SU-DHL-6 (cell line): ENCODE measurements around the gene SDK2.

Source experiments
- H2AFZ ChIP-seq: fragments of 200-600 bp; sonication (generic); 2 replicates; pipeline ENCODE4 v1.6.1; 2014; ENCODE audit warnings: low read depth, mild to moderate bottlenecking, moderate library complexity, mixed read lengths, antibody characterized with exemption, low read length; ENCODE audit not compliant: severe bottlenecking
- H3F3A ChIP-seq: fragments of 200-600 bp; shearing (Covaris generic); 2 replicates; pipeline ENCODE4 v1.6.0; 2016; ENCODE audit warnings: antibody characterized with exemption, mild to moderate bottlenecking; ENCODE audit not compliant: insufficient read depth
- H3K27ac ChIP-seq: fragments of 200-600 bp; sonication (generic); 2 replicates; pipeline ENCODE4 v1.5.1; 2016; ENCODE audit warnings: low read depth, mild to moderate bottlenecking, low read length, moderate library complexity, mixed read lengths
- H3K27me3 ChIP-seq: fragments of 200-600 bp; sonication (generic), shearing (Covaris generic); 2 replicates; pipeline ENCODE4 v1.6.0; 2014; ENCODE audit warnings: mild to moderate bottlenecking, low read length
- H3K36me3 ChIP-seq: fragments of 200-600 bp; sonication (generic); 2 replicates; pipeline ENCODE4 v1.6.1; 2014; ENCODE audit warnings: mild to moderate bottlenecking, low read length, mixed read lengths
- H3K4me2 ChIP-seq: fragments of 300-600, 200-600 bp; shearing (Covaris generic), sonication (generic); 2 replicates; pipeline ENCODE4 v1.6.0; 2014; ENCODE audit warnings: low read length, low read depth, mild to moderate bottlenecking; ENCODE audit not compliant: poor library complexity, severe bottlenecking
- H3K4me3 ChIP-seq: fragments of 200-600 bp; sonication (generic); 2 replicates; pipeline ENCODE4 v1.5.1; 2014; ENCODE audit warnings: antibody characterized with exemption, low read length, mild to moderate bottlenecking, mixed read lengths; ENCODE audit not compliant: insufficient read depth, poor library complexity, severe bottlenecking
- H3K79me2 ChIP-seq: fragments of 200-600 bp; sonication (generic); 2 replicates; pipeline ENCODE4 v1.6.1; 2014; ENCODE audit warnings: mild to moderate bottlenecking, low read length, moderate library complexity; ENCODE audit not compliant: insufficient read depth
- H3K9ac ChIP-seq: fragments of 200-600 bp; sonication (generic); 2 replicates; pipeline ENCODE4 v1.7.0; 2014; ENCODE audit warnings: mild to moderate bottlenecking, low read length
- H3K9me2 ChIP-seq: fragments of 200-600 bp; sonication (generic); replicated peaks from 2 replicates; pipeline ENCODE4 v1.6.1; 2014; ENCODE audit warnings: low read length; ENCODE audit not compliant: insufficient read depth
- H3K9me3 ChIP-seq: fragments of 200-600 bp; sonication (generic); 2 replicates; pipeline ENCODE4 v1.6.1; 2014; ENCODE audit warnings: low read length, mixed read lengths; ENCODE audit not compliant: insufficient read depth
- H4K20me1 ChIP-seq: fragments of 200-600 bp; sonication (generic); 2 replicates; pipeline ENCODE4 v1.6.1; 2014; ENCODE audit warnings: low read depth, mild to moderate bottlenecking, antibody characterized with exemption, low read length, moderate library complexity, mixed read lengths
- CTCF ChIP-seq: fragments of 200-600 bp; sonication (generic); IDR thresholded peaks from one replicate; pipeline ENCODE4 v1.5.1; 2017; ENCODE audit warnings: antibody characterized with exemption, mild to moderate bottlenecking, low read length, moderate library complexity; ENCODE audit not compliant: insufficient read depth, poor library complexity, severe bottlenecking
- EZH2phosphoT487 ChIP-seq: fragments of 200-600 bp; sonication (generic), shearing (Covaris generic); conservative IDR thresholded peaks from 2 replicates; pipeline ENCODE4 v1.6.1; 2018; ENCODE audit warnings: mild to moderate bottlenecking, antibody characterized with exemption, low read length, moderate library complexity, mixed read lengths

Gene SDK2

GRCh38 chr17:73359987-73360410 is 284.2 kb downstream of the SDK2 start:
- Histone ChIP-seq H3K4me2 (no peak overlapping the region), H3K9ac (no peak overlapping the region)

GRCh38 chr17:73359352-73359751 is 284.9 kb downstream of the SDK2 start:
- H3K9ac ChIP-seq = no peak overlapping the region
- TF ChIP-seq EZH2phosphoT487 (no peak), CTCF (no peak)
- no peaks in the 10 kb centered on the region for H4K20me1 ChIP-seq
- no peaks in the 10 kb centered on the region for H3K9me3 ChIP-seq
- H3K27me3 ChIP-seq = no peaks in the 10 kb centered on the region
- no peaks in the 10 kb centered on the region for H3K79me2 ChIP-seq
- no peak overlapping the region for H3K4me2 ChIP-seq
- no peak overlapping the region for H2AFZ ChIP-seq
- H3K4me3 ChIP-seq = no peak overlapping the region
- no peaks in the 10 kb centered on the region for H3K36me3 ChIP-seq
- no peaks in the 10 kb centered on the region for H3F3A ChIP-seq
- H3K27ac ChIP-seq = no peak overlapping the region
- H3K9me2 ChIP-seq = no peaks in the 10 kb centered on the region

More at GRCh38 chr17:73359987-73360410, 284.2 kb downstream of the SDK2 start:
- Histone ChIP-seq H3K9me3 (no peaks in the 10 kb centered on the region), H2AFZ (no peak overlapping the region), H3K79me2 (no peaks in the 10 kb centered on the region), H3K36me3 (no peaks in the 10 kb centered on the region), H3K9me2 (no peaks in the 10 kb centered on the region), H3F3A (no peaks in the 10 kb centered on the region), H4K20me1 (no peaks in the 10 kb centered on the region), H3K4me3 (no peak overlapping the region), H3K27me3 (no peaks in the 10 kb centered on the region), H3K27ac (no peak overlapping the region)
- TF ChIP-seq EZH2phosphoT487 = no peak
- TF ChIP-seq CTCF = no peak

- no peak overlapping the region for H3K27ac ChIP-seq
- H3K79me2 ChIP-seq = no peaks in the 10 kb centered on the region
- no peaks in the 10 kb centered on the region for H4K20me1 ChIP-seq
- no peak overlapping the region for H3K4me3 ChIP-seq
- H2AFZ ChIP-seq = no peak overlapping the region
- H3K4me2 ChIP-seq = no peak overlapping the region
- H3K9me3 ChIP-seq = no peaks in the 10 kb centered on the region
- no peaks in the 10 kb centered on the region for H3F3A ChIP-seq
- H3K9ac ChIP-seq = no peak overlapping the region
- no peaks in the 10 kb centered on the region for H3K27me3 ChIP-seq
- H3K9me2 ChIP-seq = no peaks in the 10 kb centered on the region
- H3K36me3 ChIP-seq = no peaks in the 10 kb centered on the region
- TF ChIP-seq CTCF (no peak), EZH2phosphoT487 (no peak)
These were observed 285.6 kb downstream of the SDK2 start for GRCh38 chr17:73358668-73359067.
